SK-N-SH treated with all-trans-retinoic acid at 6 μM for 48 hours (cell line): ENCODE results near the gene MARCKS.

ENCODE experiments used
- ATAC-seq: fragments of 200-7000 bp; cut with Tn5 transposase; 3 replicates; pipeline ENCODE4 v1.9.1; 2020; ENCODE audit warnings: mild to moderate bottlenecking, moderate library complexity
- ARNTL ChIP-seq: fragments of 450-650 bp; formaldehyde crosslinking; IDR thresholded peaks from 2 replicates; pipeline ENCODE4 v1.5.0; 2020; ENCODE audit warnings: low read depth, mild to moderate bottlenecking, moderate library complexity, borderline replicate concordance
- CREB5 ChIP-seq: fragments of 250-450 bp; sonication (Bioruptor Pico); IDR thresholded peaks from 2 replicates; pipeline ENCODE4 v1.5.1; 2020; ENCODE audit warnings: low read depth, mild to moderate bottlenecking, moderate library complexity
- CSDC2 ChIP-seq: fragments of 250-450 bp; sonication (Bioruptor Pico); IDR thresholded peaks from 2 replicates; pipeline ENCODE4 v1.5.0; 2020; ENCODE audit warnings: mild to moderate bottlenecking, moderate library complexity
- CSRNP3 ChIP-seq: fragments of 250-450 bp; sonication (Bioruptor Pico); IDR thresholded peaks from 2 replicates; pipeline ENCODE4 v1.5.1; 2021; ENCODE audit warnings: mild to moderate bottlenecking, moderate library complexity
- GLIS3 ChIP-seq: fragments of 250-450 bp; sonication (Bioruptor Pico); IDR thresholded peaks from 2 replicates; pipeline ENCODE4 v1.5.0; 2020; ENCODE audit warnings: mild to moderate bottlenecking, moderate library complexity
- ISL1 ChIP-seq: fragments of 250-450 bp; sonication (Bioruptor Pico); IDR thresholded peaks from 2 replicates; pipeline ENCODE4 v2.1.2; 2022; ENCODE audit warnings: mild to moderate bottlenecking, moderate library complexity
- OSR1 ChIP-seq: fragments of 250-450 bp; sonication (Bioruptor Pico); IDR thresholded peaks from 2 replicates; pipeline ENCODE4 v1.8.0; 2022; ENCODE audit warnings: moderate library complexity, mild to moderate bottlenecking, inconsistent platforms
- PATZ1 ChIP-seq: fragments of 250-450 bp; sonication (Bioruptor Pico); IDR thresholded peaks from 2 replicates; pipeline ENCODE4 v1.8.0; 2020; ENCODE audit warnings: mild to moderate bottlenecking, moderate library complexity, borderline replicate concordance
- POU6F1 ChIP-seq: fragments of 250-450 bp; sonication (Bioruptor Pico); IDR thresholded peaks from 2 replicates; pipeline ENCODE4 v1.8.0; 2021; ENCODE audit warnings: low read depth, mild to moderate bottlenecking, moderate library complexity, borderline replicate concordance
- RARB ChIP-seq: fragments of 250-450 bp; sonication (Bioruptor Pico); IDR thresholded peaks from 2 replicates; pipeline ENCODE4 v1.8.0; 2021; ENCODE audit warnings: mild to moderate bottlenecking, moderate library complexity
- SNAI2 ChIP-seq: fragments of 250-450 bp; sonication (Bioruptor Pico); IDR thresholded peaks from 2 replicates; pipeline ENCODE4 v1.5.0; 2020; ENCODE audit warnings: mild to moderate bottlenecking, moderate library complexity
- TCF4 ChIP-seq: fragments of 250-450 bp; sonication (Bioruptor Pico); IDR thresholded peaks from 2 replicates; pipeline ENCODE4 v1.8.0; 2021; ENCODE audit warnings: mild to moderate bottlenecking, moderate library complexity, borderline replicate concordance
- TOX ChIP-seq: fragments of 250-450 bp; sonication (Bioruptor Pico); IDR thresholded peaks from 2 replicates; pipeline ENCODE4 v1.8.0; 2021; ENCODE audit warnings: mild to moderate bottlenecking, moderate library complexity, borderline replicate concordance
- TSHZ2 ChIP-seq: fragments of 250-450 bp; sonication (Bioruptor Pico); IDR thresholded peaks from 2 replicates; pipeline ENCODE4 v1.5.0; 2020; ENCODE audit warnings: mild to moderate bottlenecking, moderate library complexity
- ZC3H10 ChIP-seq: fragments of 250-450 bp; sonication (Bioruptor Pico); IDR thresholded peaks from 2 replicates; pipeline ENCODE4 v1.5.1; 2021; ENCODE audit warnings: mild to moderate bottlenecking, moderate library complexity
- ZFP3 ChIP-seq: fragments of 250-450 bp; sonication (Bioruptor Pico); IDR thresholded peaks from 2 replicates; pipeline ENCODE4 v1.5.0; 2020; ENCODE audit warnings: mild to moderate bottlenecking, moderate library complexity
- ZFP30 ChIP-seq: fragments of 450-650 bp; formaldehyde crosslinking; IDR thresholded peaks from 2 replicates; pipeline ENCODE4 v1.5.0; 2022; ENCODE audit warnings: mild to moderate bottlenecking, moderate library complexity
- ZNF565 ChIP-seq: fragments of 450-650 bp; formaldehyde crosslinking; conservative IDR thresholded peaks from 2 replicates; pipeline ENCODE4 v1.5.0; 2020; ENCODE audit warnings: low read depth, mild to moderate bottlenecking, moderate library complexity
- ZNF70 ChIP-seq: fragments of 450-650 bp; formaldehyde crosslinking; IDR thresholded peaks from 2 replicates; pipeline ENCODE4 v1.5.0; 2020; ENCODE audit warnings: mild to moderate bottlenecking, moderate library complexity

The MARCKS gene

GRCh38 chr6:113828984-113829695 is 28.0 kb upstream of the MARCKS start (continued):
- TF ChIP-seq RARB (no peak), TCF4 (CRISPR knock-in tag) (no peak), POU6F1 (CRISPR knock-in tag) (no peak), ARNTL (CRISPR knock-in tag) (no peak)

- ATAC-seq, result peak; percentile 55
- TF ChIP-seq ZC3H10 (CRISPR knock-in tag) (no peak), TOX (no peak)
Observed at GRCh38 chr6:113829696-113830045, 27.5 kb upstream of the MARCKS start.

GRCh38 chr6:113830140-113830539 is 27.0 kb upstream of the MARCKS start:
- TF ChIP-seq ZNF70 (CRISPR knock-in tag), result no peak
- no peak for TF ChIP-seq ZFP30 (CRISPR knock-in tag)
- TF ChIP-seq POU6F1 (CRISPR knock-in tag), result no peak
- TF ChIP-seq OSR1 (CRISPR knock-in tag), result no peak
- TF ChIP-seq CSDC2 (CRISPR knock-in tag), result no peak
- TF ChIP-seq PATZ1, result no peak
- TF ChIP-seq RARB, result no peak
- no peak for TF ChIP-seq CSRNP3 (CRISPR knock-in tag)
- no peak for ATAC-seq

GRCh38 chr6:113833537-113833936 is 23.6 kb upstream of the MARCKS start:
- ATAC-seq, result peak; percentile 82
- TF ChIP-seq OSR1 (CRISPR knock-in tag), result no peak
- no peak for TF ChIP-seq CREB5 (CRISPR knock-in tag)
- TF ChIP-seq ZNF565 (CRISPR knock-in tag), result no peak
- no peak for TF ChIP-seq ARNTL (CRISPR knock-in tag)
- no peak for TF ChIP-seq ZNF70 (CRISPR knock-in tag)
- no peak for TF ChIP-seq POU6F1 (CRISPR knock-in tag)
- no peak for TF ChIP-seq PATZ1
- TF ChIP-seq CSDC2 (CRISPR knock-in tag), result no peak
- TF ChIP-seq ZFP3 (CRISPR knock-in tag), result no peak
- TF ChIP-seq ZC3H10 (CRISPR knock-in tag), result no peak
- no peak for TF ChIP-seq TSHZ2 (CRISPR knock-in tag)
- no peak for TF ChIP-seq ISL1 (CRISPR knock-in tag)
- TF ChIP-seq GLIS3 (CRISPR knock-in tag), result no peak
- no peak for TF ChIP-seq SNAI2 (CRISPR knock-in tag)
